Parathyroid adenoma (tissue), 2 donors: ENCODE measurements around the gene KRT14.

Experiments used
- H2AFZ ChIP-seq: fragments of 300-600 bp; sonication (generic); one replicate; pipeline ENCODE4 v1.7.0; 2017; ENCODE audit warnings: antibody characterized with exemption, mild to moderate bottlenecking
- H3K27ac ChIP-seq: fragments of 300-600 bp; sonication (generic); one replicate; pipeline ENCODE4 v1.7.0; 2017
- H3K27me3 ChIP-seq: fragments of 300-600 bp; sonication (generic); one replicate; pipeline ENCODE4 v1.7.0; 2017; ENCODE audit warnings: low read length; ENCODE audit not compliant: control insufficient read depth, insufficient read depth
- H3K36me3 ChIP-seq: fragments of 300-600 bp; sonication (generic); one replicate; pipeline ENCODE4 v1.7.0; 2017; ENCODE audit warnings: low read length; ENCODE audit not compliant: control insufficient read depth, insufficient read depth
- H3K4me1 ChIP-seq: fragments of 300-600 bp; sonication (generic); one replicate; pipeline ENCODE4 v1.7.0; 2017; ENCODE audit warnings: control low read depth
- H3K4me2 ChIP-seq: fragments of 300-600 bp; sonication (generic); one replicate; pipeline ENCODE4 v1.7.0; 2017; ENCODE audit warnings: low read length
- H3K4me3 ChIP-seq: fragments of 300-600 bp; sonication (generic); one replicate; pipeline ENCODE4 v1.7.0; 2017; ENCODE audit warnings: low read depth, low read length
- H3K79me2 ChIP-seq: fragments of 300-600 bp; sonication (generic); one replicate; pipeline ENCODE4 v1.7.0; 2017; ENCODE audit warnings: control low read depth
- H3K9ac ChIP-seq: fragments of 300-600 bp; sonication (generic); one replicate; pipeline ENCODE4 v1.7.0; 2017; ENCODE audit warnings: mild to moderate bottlenecking
- H3K9me3 ChIP-seq: fragments of 300-600 bp; sonication (generic); one replicate; pipeline ENCODE4 v1.7.0; 2017; ENCODE audit warnings: low read length; ENCODE audit not compliant: control insufficient read depth
- CTCF ChIP-seq: fragments of 300-600 bp; sonication (generic); IDR thresholded peaks from one replicate; pipeline ENCODE4 v1.7.0; 2017; ENCODE audit warnings: antibody characterized with exemption, mild to moderate bottlenecking
- donor health status: primary hyperparathyroidism.

The KRT14 gene

GRCh38 chr17:41551365-41551764 lies 35.3 kb downstream of the KRT14 start:
- no peak overlapping the region for H3K27ac ChIP-seq
- H3K4me2 ChIP-seq, result no peak overlapping the region
- H3K9ac ChIP-seq, result no peak overlapping the region
- no peak for TF ChIP-seq CTCF
- no peaks in the 10 kb centered on the region for H3K79me2 ChIP-seq
- peaks cover 4% of the 10 kb centered on the region for H3K4me1 ChIP-seq
- no peak overlapping the region for H2AFZ ChIP-seq
- H3K36me3 ChIP-seq, result no peaks in the 10 kb centered on the region
- H3K4me3 ChIP-seq, result no peak overlapping the region
- H3K27me3 ChIP-seq, result no peaks in the 10 kb centered on the region
- no peaks in the 10 kb centered on the region for H3K9me3 ChIP-seq

- Histone ChIP-seq H3K4me1 (peaks cover 4% of the 10 kb centered on the region), H3K27ac (no peak overlapping the region)
Observed at GRCh38 chr17:41549596-41550039, 37.1 kb downstream of the KRT14 start.

GRCh38 chr17:41548844-41549595 lies 37.7 kb downstream of the KRT14 start:
- Histone ChIP-seq H3K27ac (no peak overlapping the region), H3K36me3 (no peaks in the 10 kb centered on the region), H3K9ac (no peak overlapping the region)

More at GRCh38 chr17:41549596-41550039, 37.1 kb downstream of the KRT14 start:
- Histone ChIP-seq H2AFZ (peak overlapping the region; percentile 75), H3K79me2 (no peaks in the 10 kb centered on the region), H3K4me3 (no peak overlapping the region), H3K9me3 (no peaks in the 10 kb centered on the region), H3K9ac (no peak overlapping the region), H3K4me2 (no peak overlapping the region), H3K36me3 (no peaks in the 10 kb centered on the region), H3K27me3 (no peaks in the 10 kb centered on the region)
- TF ChIP-seq CTCF, result no peak

GRCh38 chr17:41547921-41548843 lies 38.5 kb downstream of the KRT14 start:
- H3K9me3 ChIP-seq, result no peaks in the 10 kb centered on the region
- TF ChIP-seq CTCF, result no peak
- peak overlapping the region; percentile 20 for H3K4me2 ChIP-seq
- H3K79me2 ChIP-seq, result no peaks in the 10 kb centered on the region
- no peak overlapping the region for H3K9ac ChIP-seq
- no peak overlapping the region for H3K4me3 ChIP-seq
- peak overlapping the region; percentile 75 for H2AFZ ChIP-seq
- H3K27me3 ChIP-seq, result no peaks in the 10 kb centered on the region
- peaks cover 4% of the 10 kb centered on the region for H3K4me1 ChIP-seq
- no peaks in the 10 kb centered on the region for H3K36me3 ChIP-seq
- H3K27ac ChIP-seq, result no peak overlapping the region

More at GRCh38 chr17:41548844-41549595, 37.7 kb downstream of the KRT14 start:
- no peak overlapping the region for H3K4me3 ChIP-seq
- H2AFZ ChIP-seq, result peak overlapping the region; percentile 75
- peak overlapping the region; percentile 54 for H3K4me2 ChIP-seq
- no peaks in the 10 kb centered on the region for H3K27me3 ChIP-seq
- no peaks in the 10 kb centered on the region for H3K79me2 ChIP-seq
- no peaks in the 10 kb centered on the region for H3K9me3 ChIP-seq
- peaks cover 4% of the 10 kb centered on the region for H3K4me1 ChIP-seq
- TF ChIP-seq CTCF, result peak; percentile 91
